Neural crest cell (in vitro differentiated cells): ENCODE measurements around the gene ZNF365. TPM values are rescaled to one million over a fixed set of nuclear protein-coding genes. Genes with fewer than 3 reads are reported as not detected.
A peak's percentile ranks its signal among the peaks of the same experiment; 100 is the strongest.

Experiments used
- DNase-seq: peaks from one replicate; pipeline ENCODE4 v3.0.0; 2021; ENCODE audit warnings: low read depth, mixed read lengths, low spot score
- H3K27ac Mint-ChIP-seq: one replicate; pipeline ENCODE4 v1.8.0; 2021; ENCODE audit warnings: mild to moderate bottlenecking, mixed read lengths; ENCODE audit not compliant: unreplicated experiment
- H3K27me3 Mint-ChIP-seq: 2 replicates; pipeline ENCODE4 v1.8.0; 2021; ENCODE audit warnings: low read depth, mild to moderate bottlenecking, mixed read lengths
- H3K36me3 Mint-ChIP-seq: 2 replicates; pipeline ENCODE4 v1.8.0; 2021; ENCODE audit warnings: low read depth, mild to moderate bottlenecking, mixed read lengths
- H3K4me1 Mint-ChIP-seq: 2 replicates; pipeline ENCODE4 v1.8.0; 2021; ENCODE audit warnings: mixed read lengths
- H3K4me3 Mint-ChIP-seq: one replicate; pipeline ENCODE4 v1.8.0; 2021; ENCODE audit warnings: mild to moderate bottlenecking, mixed read lengths
- H3K9me3 Mint-ChIP-seq: 2 replicates; pipeline ENCODE4 v1.8.0; 2021; ENCODE audit warnings: mixed read lengths
- CTCF ChIP-seq: fragments of 200-600 bp; sonication (generic); conservative IDR thresholded peaks from 2 replicates; pipeline ENCODE4 v1.5.0; 2021; ENCODE audit warnings: antibody characterized with exemption, mild to moderate bottlenecking
- long read RNA-seq: library from polyadenylated mRNA; unstranded; transcript quantifications from one replicate; pipeline ENCODE4 v2.0.0, GENCODE V29; 2020
- total RNA-seq: library from RNA; stranded (reverse); gene quantifications from 2 replicates; pipeline ENCODE4 v1.2.1, GENCODE V29; 2021

The ZNF365 gene, protein sequence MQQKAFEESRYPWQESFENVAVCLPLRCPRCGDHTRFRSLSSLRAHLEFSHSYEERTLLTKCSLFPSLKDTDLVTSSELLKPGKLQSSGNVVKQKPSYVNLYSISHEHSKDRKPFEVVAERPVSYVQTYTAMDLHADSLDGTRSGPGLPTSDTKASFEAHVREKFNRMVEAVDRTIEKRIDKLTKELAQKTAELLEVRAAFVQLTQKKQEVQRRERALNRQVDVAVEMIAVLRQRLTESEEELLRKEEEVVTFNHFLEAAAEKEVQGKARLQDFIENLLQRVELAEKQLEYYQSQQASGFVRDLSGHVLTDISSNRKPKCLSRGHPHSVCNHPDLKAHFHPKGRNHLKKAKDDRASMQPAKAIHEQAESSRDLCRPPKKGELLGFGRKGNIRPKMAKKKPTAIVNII
- total RNA-seq = 1.0 and 1.1 TPM in 2 replicates
- long read RNA-seq, full-length matches to known transcripts = 2 of 2 reads
- long read RNA-seq, partial matches to known transcripts = 0 of 2 reads
- long read RNA-seq, other reads (novel, unspliced or antisense) = 0 of 2 reads

DNA sequence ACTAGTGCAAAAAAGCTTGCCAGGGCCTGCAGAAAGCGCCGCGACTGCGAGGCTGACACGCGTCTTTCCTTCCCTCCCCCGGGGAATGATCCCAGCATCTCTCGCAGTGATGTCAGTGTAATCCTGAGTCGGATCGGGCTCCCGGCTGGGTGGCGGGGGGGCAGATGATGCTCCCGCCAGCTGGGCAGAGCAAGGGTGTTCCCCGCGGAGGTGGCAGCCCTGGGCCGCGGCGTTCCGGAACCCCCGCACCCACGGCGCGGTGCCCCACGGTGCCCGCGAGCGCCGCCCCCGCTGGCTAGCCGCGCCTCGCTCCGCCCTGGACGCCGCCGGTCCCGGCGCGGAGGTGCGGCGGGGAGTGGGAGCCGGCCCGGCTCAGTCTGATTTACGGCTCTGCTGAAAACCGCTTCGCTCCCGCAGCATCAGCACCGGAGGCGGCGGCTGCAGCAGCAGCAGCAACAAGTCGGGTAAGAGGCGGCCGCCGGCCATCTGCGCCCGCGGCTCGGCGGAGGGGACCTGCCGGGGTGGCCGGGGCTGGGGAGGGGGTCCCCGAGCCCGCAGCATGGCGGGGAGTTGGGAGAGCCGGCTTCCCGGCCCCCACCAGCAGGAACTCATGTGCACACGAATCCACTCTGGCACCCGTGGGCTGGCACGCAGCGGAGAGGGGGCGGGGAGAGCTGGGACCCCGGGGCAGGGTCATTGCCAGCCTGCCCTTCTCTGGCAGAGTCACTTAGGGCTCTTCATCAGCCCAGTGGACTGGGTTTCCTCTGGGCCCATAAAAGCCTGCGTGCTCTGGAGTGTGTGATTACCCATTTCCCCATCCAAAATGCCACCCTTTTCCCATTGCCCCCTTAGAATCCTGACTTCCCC is at the start of gene ZNF365:
ZNF365 (plus strand) TSS at position 375 of the 867 bp plus-strand sequence. CDS start 1,825 bp downstream, outside the sequence.
- peaks cover 27% of the 10 kb centered on the region for H3K27me3 Mint-ChIP-seq
- no peak for TF ChIP-seq CTCF
- peak; percentile 38 for DNase-seq
- no peaks in the 10 kb centered on the region for H3K36me3 Mint-ChIP-seq
- no peak within 1 kb of the TSS for H3K27ac Mint-ChIP-seq
- no peaks in the 10 kb centered on the region for H3K9me3 Mint-ChIP-seq
- H3K4me3 Mint-ChIP-seq = peak within 1 kb of the TSS; percentile 90
- H3K4me1 Mint-ChIP-seq = peaks cover 5% of the 10 kb centered on the region

DNA sequence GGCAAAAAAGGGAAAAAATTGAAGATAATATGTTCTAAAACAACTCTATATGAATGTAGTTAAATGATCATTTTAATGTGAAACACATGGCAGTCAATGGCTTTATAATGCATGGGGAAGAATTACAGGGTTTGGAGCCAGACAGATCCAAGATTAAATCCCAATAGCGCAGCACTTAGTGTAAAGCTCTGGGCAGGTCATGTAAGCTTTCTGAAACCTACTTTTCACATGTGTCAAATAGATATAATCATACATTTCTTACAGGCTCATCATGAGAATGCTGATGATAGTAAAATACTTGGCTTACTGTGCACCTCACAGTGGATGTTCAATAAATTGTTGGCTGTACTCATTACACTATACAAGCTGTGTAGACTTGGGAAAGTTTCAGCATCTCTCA is 48.0 kb upstream of the ZNF365 start:
- H3K4me1 Mint-ChIP-seq = no peaks in the 10 kb centered on the region
- no peak for DNase-seq
- H3K36me3 Mint-ChIP-seq = peaks cover 2% of the 10 kb centered on the region
- H3K9me3 Mint-ChIP-seq = peaks cover 6% of the 10 kb centered on the region
- H3K4me3 Mint-ChIP-seq = no peak overlapping the region
- TF ChIP-seq CTCF = no peak
- peaks cover 3% of the 10 kb centered on the region for H3K27me3 Mint-ChIP-seq
- H3K27ac Mint-ChIP-seq = no peak overlapping the region

DNA sequence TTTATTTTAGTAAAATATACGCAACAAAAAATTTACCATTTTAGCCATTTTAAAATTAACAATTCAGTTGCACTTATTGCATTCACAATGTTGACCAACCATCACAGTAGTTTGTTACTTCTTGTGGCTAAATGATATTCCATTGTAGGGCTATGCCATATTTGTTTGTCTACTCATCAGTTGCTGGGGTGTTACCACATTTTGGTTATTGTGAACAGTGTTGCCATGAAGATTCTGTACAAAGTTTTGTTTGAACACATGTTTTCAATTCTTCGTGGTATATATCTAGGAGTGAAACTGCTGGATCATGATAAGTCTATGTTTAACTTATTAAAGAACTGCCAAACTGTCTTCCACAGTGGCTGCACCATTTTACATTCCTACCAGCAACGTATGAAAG is 46.3 kb upstream of the ZNF365 start:
- H3K27ac Mint-ChIP-seq = no peak overlapping the region
- H3K4me1 Mint-ChIP-seq = no peaks in the 10 kb centered on the region
- peaks cover 13% of the 10 kb centered on the region for H3K9me3 Mint-ChIP-seq
- peaks cover 4% of the 10 kb centered on the region for H3K36me3 Mint-ChIP-seq
- TF ChIP-seq CTCF = no peak
- no peak for DNase-seq
- no peak overlapping the region for H3K4me3 Mint-ChIP-seq
- peaks cover 3% of the 10 kb centered on the region for H3K27me3 Mint-ChIP-seq

DNA sequence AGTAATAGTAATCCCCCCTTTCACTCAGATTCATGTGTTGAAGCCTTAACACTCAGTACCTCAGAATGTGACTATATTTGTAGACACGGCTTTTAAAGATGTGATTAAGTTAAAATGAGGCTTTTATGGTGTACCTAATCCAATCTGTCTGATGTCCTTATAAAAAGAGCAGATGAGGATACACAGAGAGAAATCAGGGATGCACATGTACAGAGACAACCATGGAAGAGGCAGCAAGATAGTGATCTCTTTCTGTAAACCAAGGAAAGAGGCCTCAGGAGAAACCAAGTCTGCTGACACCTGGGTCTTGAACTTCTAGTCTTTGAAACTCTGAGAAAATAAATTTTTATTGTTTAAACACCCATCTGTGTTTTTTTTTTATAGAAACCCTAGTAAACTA is 44.0 kb upstream of the ZNF365 start:
- H3K4me1 Mint-ChIP-seq = no peaks in the 10 kb centered on the region
- H3K4me3 Mint-ChIP-seq = no peak overlapping the region
- H3K9me3 Mint-ChIP-seq = peaks cover 7% of the 10 kb centered on the region
- peaks cover 4% of the 10 kb centered on the region for H3K36me3 Mint-ChIP-seq
- peaks cover 3% of the 10 kb centered on the region for H3K27me3 Mint-ChIP-seq
- no peak for TF ChIP-seq CTCF
- no peak overlapping the region for H3K27ac Mint-ChIP-seq
- no peak for DNase-seq

GRCh38 chr10:62332406-62332805 is 41.8 kb upstream of the ZNF365 start:
- Mint-ChIP-seq H3K9me3 (peaks cover 9% of the 10 kb centered on the region), H3K27ac (no peak overlapping the region), H3K4me1 (no peaks in the 10 kb centered on the region), H3K27me3 (peaks cover 3% of the 10 kb centered on the region), H3K36me3 (peaks cover 4% of the 10 kb centered on the region), H3K4me3 (no peak overlapping the region)
- DNase-seq = no peak
- TF ChIP-seq CTCF = no peak
